Measurements from ENCODE around the gene STAM. TPM values are rescaled to one million over a fixed set of nuclear protein-coding genes. Genes with fewer than 3 reads are reported as not detected.
A peak's percentile ranks its signal among the peaks of the same experiment; 100 is the strongest.

The STAM gene
- polyA plus RNA-seq (2013, experiment 1 of 2): 29.6 TPM
- polyA plus RNA-seq (2013, experiment 2 of 2): 29.5 TPM

- peak within 1 kb of the TSS; percentile 91 for H2BK5ac ChIP-seq (ENCODE audit: low read length)
- peaks cover 48% of the 10 kb centered on the region for H3K79me2 ChIP-seq (ENCODE audit: control insufficient read depth, insufficient read depth, low read length)
- H3K18ac ChIP-seq (ENCODE audit: low read length): no peak within 1 kb of the TSS
- H2AK5ac ChIP-seq (ENCODE audit: low read length): no peak within 1 kb of the TSS
- no CpG with 5 or more reads among the region's 37 CpGs for WGBS (ENCODE audit: extremely low coverage, insufficient coverage, low lambda C conversion rate)
- no peaks in the 10 kb centered on the region for H3K36me3 ChIP-seq (ENCODE audit: control insufficient read depth, insufficient read depth, low read length)
- H3K79me1 ChIP-seq (ENCODE audit: low read length): peaks cover 10% of the 10 kb centered on the region
- H4K5ac ChIP-seq (ENCODE audit: low read length): no peak within 1 kb of the TSS
- no peak within 1 kb of the TSS for H2BK15ac ChIP-seq (replicated peaks; ENCODE audit: low read depth)
- H4K8ac ChIP-seq (ENCODE audit: low read depth, low read length): no peak within 1 kb of the TSS
- no peaks in the 10 kb centered on the region for H3K27me3 ChIP-seq (ENCODE audit: insufficient read depth, low read length, poor library complexity)
- peak within 1 kb of the TSS; percentile 99 for H3K56ac ChIP-seq (ENCODE audit: low read length)
- no peak within 1 kb of the TSS for H3K23ac ChIP-seq (ENCODE audit: low read length)
- H3K27ac ChIP-seq (ENCODE audit: low read depth, low read length): peak within 1 kb of the TSS; percentile 45
- peak within 1 kb of the TSS; percentile 57 for H3K4ac ChIP-seq (ENCODE audit: low read depth, low read length)
- H3K4me1 ChIP-seq (ENCODE audit: control insufficient read depth, low read depth, low read length): peaks cover 3% of the 10 kb centered on the region
- H3K4me2 ChIP-seq (ENCODE audit: low read length): peak within 1 kb of the TSS; percentile 68
- DNase-seq: peak; percentile 96
- peak within 1 kb of the TSS; percentile 97 for H3K4me3 ChIP-seq (ENCODE audit: low read length)
- H2BK120ac ChIP-seq (ENCODE audit: low read depth, low read length): no peak within 1 kb of the TSS
- H3K9ac ChIP-seq (ENCODE audit: low read length): peak within 1 kb of the TSS; percentile 98
These were observed at the start of gene STAM for GRCh38 chr10:17643755-17644484. Gene STAM, plus strand, starts transcription at chr10:17644151. Its CDS starts 189 bp downstream, at chr10:17644340.

GRCh38 chr10:17597386-17597785, 46.6 kb upstream of the STAM start:
- Histone ChIP-seq H3K56ac (ENCODE audit: low read length) (no peak overlapping the region), H3K9ac (ENCODE audit: low read length) (no peak overlapping the region), H2BK120ac (ENCODE audit: low read depth, low read length) (no peak overlapping the region), H3K36me3 (ENCODE audit: control insufficient read depth, insufficient read depth, low read length) (peaks cover 2% of the 10 kb centered on the region), H3K4me3 (ENCODE audit: low read length) (no peak overlapping the region), H4K5ac (ENCODE audit: low read length) (no peak overlapping the region), H3K79me2 (ENCODE audit: control insufficient read depth, insufficient read depth, low read length) (no peaks in the 10 kb centered on the region), H3K27me3 (ENCODE audit: insufficient read depth, low read length, poor library complexity) (no peaks in the 10 kb centered on the region), H2BK15ac (replicated peaks; ENCODE audit: low read depth) (no peak overlapping the region), H2BK5ac (ENCODE audit: low read length) (no peak overlapping the region), H4K8ac (ENCODE audit: low read depth, low read length) (no peak overlapping the region), H3K27ac (ENCODE audit: low read depth, low read length) (no peak overlapping the region), H3K4me2 (ENCODE audit: low read length) (no peak overlapping the region), H3K4me1 (ENCODE audit: control insufficient read depth, low read depth, low read length) (no peaks in the 10 kb centered on the region), H3K18ac (ENCODE audit: low read length) (no peak overlapping the region), H3K23ac (ENCODE audit: low read length) (no peak overlapping the region), H2AK5ac (ENCODE audit: low read length) (no peak overlapping the region), H3K4ac (ENCODE audit: low read depth, low read length) (no peak overlapping the region), H3K79me1 (ENCODE audit: low read length) (no peaks in the 10 kb centered on the region)
- no peak for DNase-seq
- no CpG with 5 or more reads among the region's 3 CpGs for WGBS (ENCODE audit: extremely low coverage, insufficient coverage, low lambda C conversion rate)

DNA sequence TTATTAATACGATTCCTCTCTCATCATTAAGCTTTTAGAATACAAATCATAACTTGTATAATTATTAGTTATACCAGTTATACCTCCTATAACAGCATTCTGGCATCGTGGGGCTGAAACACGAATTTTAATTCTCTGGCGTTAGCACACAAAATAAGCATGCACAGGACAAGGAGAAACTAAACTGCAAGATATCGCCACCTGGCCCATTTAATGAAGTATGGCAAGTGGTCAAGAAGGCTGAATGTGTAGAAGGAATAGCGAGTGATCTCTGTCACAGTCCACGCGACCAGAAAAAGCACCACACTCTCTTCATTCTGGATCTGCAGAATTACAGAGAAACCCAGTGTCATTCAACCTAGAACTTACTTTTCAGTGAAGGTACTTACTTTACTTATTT, 44.9 kb upstream of the STAM start:
- Histone ChIP-seq H4K5ac (ENCODE audit: low read length) (no peak overlapping the region), H3K79me1 (ENCODE audit: low read length) (no peaks in the 10 kb centered on the region), H3K27me3 (ENCODE audit: insufficient read depth, low read length, poor library complexity) (no peaks in the 10 kb centered on the region), H3K56ac (ENCODE audit: low read length) (no peak overlapping the region), H3K4me1 (ENCODE audit: control insufficient read depth, low read depth, low read length) (no peaks in the 10 kb centered on the region), H3K23ac (ENCODE audit: low read length) (no peak overlapping the region), H3K18ac (ENCODE audit: low read length) (no peak overlapping the region), H2BK120ac (ENCODE audit: low read depth, low read length) (no peak overlapping the region), H3K4ac (ENCODE audit: low read depth, low read length) (no peak overlapping the region), H3K4me2 (ENCODE audit: low read length) (no peak overlapping the region), H2AK5ac (ENCODE audit: low read length) (no peak overlapping the region), H3K4me3 (ENCODE audit: low read length) (no peak overlapping the region), H3K9ac (ENCODE audit: low read length) (no peak overlapping the region), H2BK15ac (replicated peaks; ENCODE audit: low read depth) (no peak overlapping the region), H3K27ac (ENCODE audit: low read depth, low read length) (no peak overlapping the region), H3K79me2 (ENCODE audit: control insufficient read depth, insufficient read depth, low read length) (no peaks in the 10 kb centered on the region), H3K36me3 (ENCODE audit: control insufficient read depth, insufficient read depth, low read length) (no peaks in the 10 kb centered on the region), H4K8ac (ENCODE audit: low read depth, low read length) (no peak overlapping the region), H2BK5ac (ENCODE audit: low read length) (no peak overlapping the region)
- peak; percentile 51 for DNase-seq
- 100% methylated on average over 1 of the region's 8 CpGs for WGBS (ENCODE audit: extremely low coverage, insufficient coverage, low lambda C conversion rate)

- no peak overlapping the region for H3K27ac ChIP-seq (ENCODE audit: low read depth, low read length)
- no CpG with 5 or more reads among the region's 6 CpGs for WGBS (ENCODE audit: extremely low coverage, insufficient coverage, low lambda C conversion rate)
- H3K79me1 ChIP-seq (ENCODE audit: low read length): peaks cover 1% of the 10 kb centered on the region
- H3K4me3 ChIP-seq (ENCODE audit: low read length): no peak overlapping the region
- H3K4ac ChIP-seq (ENCODE audit: low read depth, low read length): no peak overlapping the region
- no peaks in the 10 kb centered on the region for H3K36me3 ChIP-seq (ENCODE audit: control insufficient read depth, insufficient read depth, low read length)
- no peak overlapping the region for H3K4me2 ChIP-seq (ENCODE audit: low read length)
- H3K23ac ChIP-seq (ENCODE audit: low read length): no peak overlapping the region
- H4K8ac ChIP-seq (ENCODE audit: low read depth, low read length): no peak overlapping the region
- no peaks in the 10 kb centered on the region for H3K4me1 ChIP-seq (ENCODE audit: control insufficient read depth, low read depth, low read length)
- H2BK5ac ChIP-seq (ENCODE audit: low read length): no peak overlapping the region
- DNase-seq: no peak
- H2AK5ac ChIP-seq (ENCODE audit: low read length): no peak overlapping the region
- H2BK120ac ChIP-seq (ENCODE audit: low read depth, low read length): no peak overlapping the region
- H3K27me3 ChIP-seq (ENCODE audit: insufficient read depth, low read length, poor library complexity): no peaks in the 10 kb centered on the region
- no peaks in the 10 kb centered on the region for H3K79me2 ChIP-seq (ENCODE audit: control insufficient read depth, insufficient read depth, low read length)
- no peak overlapping the region for H3K9ac ChIP-seq (ENCODE audit: low read length)
- no peak overlapping the region for H3K18ac ChIP-seq (ENCODE audit: low read length)
- no peak overlapping the region for H3K56ac ChIP-seq (ENCODE audit: low read length)
- H4K5ac ChIP-seq (ENCODE audit: low read length): no peak overlapping the region
- no peak overlapping the region for H2BK15ac ChIP-seq (replicated peaks; ENCODE audit: low read depth)
These were observed 38.0 kb upstream of the STAM start for GRCh38 chr10:17605936-17606335.

DNA sequence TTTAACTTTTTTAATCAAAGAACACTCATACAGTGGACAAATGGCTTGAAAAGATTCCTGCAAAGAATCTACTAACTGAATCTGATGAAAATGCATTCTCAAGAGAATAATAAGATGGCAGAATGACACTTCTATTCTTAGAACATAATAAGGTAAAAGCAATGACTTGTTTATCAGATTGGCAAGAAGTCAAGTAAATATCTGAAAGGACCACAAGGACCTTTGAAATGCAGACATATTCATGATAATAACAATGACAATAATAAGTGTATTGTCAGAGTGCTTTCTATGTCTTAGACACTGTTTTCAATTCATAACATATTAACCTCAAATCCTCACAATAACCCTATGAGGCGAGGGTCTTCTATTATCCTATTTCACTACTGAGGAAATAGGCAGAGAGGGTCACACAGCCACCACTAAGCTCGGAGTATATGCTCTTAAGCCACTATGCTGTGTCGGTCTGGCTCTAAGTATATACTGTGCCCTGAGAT, 37.4 kb upstream of the STAM start:
- Histone ChIP-seq H3K18ac (ENCODE audit: low read length) (no peak overlapping the region), H3K79me2 (ENCODE audit: control insufficient read depth, insufficient read depth, low read length) (no peaks in the 10 kb centered on the region), H3K4me2 (ENCODE audit: low read length) (no peak overlapping the region), H3K23ac (ENCODE audit: low read length) (no peak overlapping the region), H2AK5ac (ENCODE audit: low read length) (no peak overlapping the region), H2BK120ac (ENCODE audit: low read depth, low read length) (no peak overlapping the region), H3K4ac (ENCODE audit: low read depth, low read length) (no peak overlapping the region), H3K9ac (ENCODE audit: low read length) (no peak overlapping the region), H3K36me3 (ENCODE audit: control insufficient read depth, insufficient read depth, low read length) (no peaks in the 10 kb centered on the region), H4K8ac (ENCODE audit: low read depth, low read length) (no peak overlapping the region), H3K79me1 (ENCODE audit: low read length) (peaks cover 1% of the 10 kb centered on the region), H3K4me3 (ENCODE audit: low read length) (no peak overlapping the region), H2BK5ac (ENCODE audit: low read length) (no peak overlapping the region), H3K27ac (ENCODE audit: low read depth, low read length) (no peak overlapping the region), H4K5ac (ENCODE audit: low read length) (no peak overlapping the region), H3K56ac (ENCODE audit: low read length) (no peak overlapping the region), H2BK15ac (replicated peaks; ENCODE audit: low read depth) (no peak overlapping the region), H3K27me3 (ENCODE audit: insufficient read depth, low read length, poor library complexity) (no peaks in the 10 kb centered on the region), H3K4me1 (ENCODE audit: control insufficient read depth, low read depth, low read length) (no peaks in the 10 kb centered on the region)
- DNase-seq: no peak
- no CpG with 5 or more reads among the region's 3 CpGs for WGBS (ENCODE audit: extremely low coverage, insufficient coverage, low lambda C conversion rate)

Data from mesendoderm (in vitro differentiated cells).